GM18870 (cell line): ENCODE data around the gene GABRG3.

ENCODE experiments used
- ATAC-seq: cut with Tn5 transposase; IDR thresholded peaks from one replicate; pipeline ENCODE4 v1.9.1; 2021; ENCODE audit warnings: moderate library complexity; ENCODE audit not compliant: unreplicated experiment

Gene GABRG3

GRCh38 chr15:26970712-26971210 lies at the start of gene GABRG3:
TSS of gene GABRG3 (plus strand) at chr15:26971181.
- no peak for ATAC-seq

GRCh38 chr15:26921433-26921832 lies 49.5 kb upstream of the GABRG3 start:
- ATAC-seq = no peak

GRCh38 chr15:26926081-26926480 lies 44.9 kb upstream of the GABRG3 start:
- no peak for ATAC-seq

GRCh38 chr15:26928051-26928450 lies 42.9 kb upstream of the GABRG3 start:
- no peak for ATAC-seq

GRCh38 chr15:26929588-26929987 lies 41.4 kb upstream of the GABRG3 start:
- ATAC-seq = no peak

- no peak for ATAC-seq
Observed at GRCh38 chr15:26934848-26935247, 36.1 kb upstream of the GABRG3 start.

- ATAC-seq = no peak
Observed at GRCh38 chr15:26935322-26935721, 35.7 kb upstream of the GABRG3 start.

- no peak for ATAC-seq
Observed at GRCh38 chr15:26936502-26936901, 34.5 kb upstream of the GABRG3 start.

- ATAC-seq = no peak
Observed at GRCh38 chr15:26937134-26937533, 33.8 kb upstream of the GABRG3 start.

- no peak for ATAC-seq
Observed at GRCh38 chr15:26939398-26939797, 31.6 kb upstream of the GABRG3 start.

- ATAC-seq = no peak
Observed at GRCh38 chr15:26941489-26941888, 29.5 kb upstream of the GABRG3 start.

- ATAC-seq = no peak
Observed at GRCh38 chr15:26943866-26944265, 27.1 kb upstream of the GABRG3 start.

GRCh38 chr15:26945046-26945445 lies 25.9 kb upstream of the GABRG3 start:
- no peak for ATAC-seq

- no peak for ATAC-seq
Observed at GRCh38 chr15:26950001-26950400, 21.0 kb upstream of the GABRG3 start.

GRCh38 chr15:26954403-26954802 lies 16.6 kb upstream of the GABRG3 start:
- no peak for ATAC-seq

- no peak for ATAC-seq
Observed at GRCh38 chr15:26967719-26968269, 3.2 kb upstream of the GABRG3 start.

GRCh38 chr15:26968806-26969205 lies 2.2 kb upstream of the GABRG3 start:
- no peak for ATAC-seq

- no peak for ATAC-seq
Observed at GRCh38 chr15:26971271-26972018, 464 bp downstream of the GABRG3 start.

- ATAC-seq = no peak
Observed at GRCh38 chr15:26972636-26973035, 1.7 kb downstream of the GABRG3 start.

GRCh38 chr15:26974120-26974780 lies 3.3 kb downstream of the GABRG3 start:
- no peak for ATAC-seq

GRCh38 chr15:26981492-26981891 lies 10.5 kb downstream of the GABRG3 start:
- no peak for ATAC-seq

- ATAC-seq = no peak
Observed at GRCh38 chr15:26983822-26984221, 12.8 kb downstream of the GABRG3 start.
